Measurements from ENCODE around the gene RELL1.

RELL1 gene, protein sequence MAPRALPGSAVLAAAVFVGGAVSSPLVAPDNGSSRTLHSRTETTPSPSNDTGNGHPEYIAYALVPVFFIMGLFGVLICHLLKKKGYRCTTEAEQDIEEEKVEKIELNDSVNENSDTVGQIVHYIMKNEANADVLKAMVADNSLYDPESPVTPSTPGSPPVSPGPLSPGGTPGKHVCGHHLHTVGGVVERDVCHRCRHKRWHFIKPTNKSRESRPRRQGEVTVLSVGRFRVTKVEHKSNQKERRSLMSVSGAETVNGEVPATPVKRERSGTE

DNA sequence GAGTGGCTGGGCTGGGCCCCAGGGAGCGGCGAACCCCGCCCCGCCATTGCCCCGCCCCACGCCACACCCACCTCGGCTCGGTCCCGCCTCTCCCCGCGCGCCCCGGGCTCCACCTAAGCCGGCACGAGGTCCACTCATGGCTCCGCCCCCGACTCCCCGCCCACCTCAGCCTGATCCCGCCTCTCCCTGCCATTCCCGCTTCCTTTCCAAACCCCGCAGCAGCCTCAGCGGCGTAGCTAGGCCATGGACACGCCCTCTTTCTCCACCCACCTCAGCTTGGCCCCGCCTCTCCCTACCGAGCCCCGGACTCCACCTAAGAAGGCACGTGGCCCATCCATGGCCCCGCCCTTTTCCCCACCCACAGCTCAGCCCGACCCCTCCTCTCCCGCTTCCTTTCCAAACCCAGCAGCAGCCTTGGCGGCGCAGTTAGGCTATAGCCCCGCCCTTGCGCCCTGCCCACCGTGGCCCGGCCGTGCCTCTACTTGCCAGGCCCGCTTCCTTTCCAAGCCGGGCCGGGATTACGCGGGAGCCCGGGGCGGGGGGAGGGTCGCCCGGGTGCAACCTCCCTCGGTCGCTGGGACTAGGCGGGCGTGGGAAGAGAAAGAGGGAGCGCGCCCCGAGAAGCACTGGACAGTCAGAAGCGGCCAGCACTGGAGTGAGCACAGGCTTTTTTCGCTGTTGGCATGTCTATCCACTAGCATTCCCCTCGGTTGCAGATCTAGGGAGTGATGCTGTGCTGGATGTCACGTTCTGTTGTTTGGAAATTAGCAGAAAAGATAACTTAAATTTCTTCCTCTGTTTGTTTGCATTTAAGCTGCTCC, at the start of gene RELL1:
RELL1 (minus strand) TSS at position 4 of the 821 bp plus-strand sequence. CDS start 89 bp downstream, outside the sequence.
- DNase-seq (ENCODE audit: low read depth): peak; percentile 99

DNA sequence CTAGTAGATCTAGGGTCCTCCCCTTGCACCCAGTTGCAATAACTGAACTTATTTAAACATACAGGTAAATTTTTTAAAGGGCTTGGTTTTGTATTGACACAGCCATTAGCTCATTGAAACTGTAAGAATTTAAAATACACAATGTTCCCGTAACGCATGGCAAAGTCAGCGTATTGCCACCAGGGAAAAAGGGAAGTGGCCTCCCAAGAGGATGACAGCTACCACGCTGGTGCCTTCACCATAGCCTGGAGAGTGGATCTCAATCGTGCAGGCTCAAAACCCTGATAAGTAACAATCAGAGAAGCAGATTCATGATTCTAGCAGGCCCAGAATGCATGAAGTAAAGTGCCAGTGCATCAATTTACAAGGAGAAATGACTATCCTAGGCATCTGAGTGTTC, 49.4 kb upstream of the RELL1 start:
- DNase-seq (ENCODE audit: low read depth): no peak

DNA sequence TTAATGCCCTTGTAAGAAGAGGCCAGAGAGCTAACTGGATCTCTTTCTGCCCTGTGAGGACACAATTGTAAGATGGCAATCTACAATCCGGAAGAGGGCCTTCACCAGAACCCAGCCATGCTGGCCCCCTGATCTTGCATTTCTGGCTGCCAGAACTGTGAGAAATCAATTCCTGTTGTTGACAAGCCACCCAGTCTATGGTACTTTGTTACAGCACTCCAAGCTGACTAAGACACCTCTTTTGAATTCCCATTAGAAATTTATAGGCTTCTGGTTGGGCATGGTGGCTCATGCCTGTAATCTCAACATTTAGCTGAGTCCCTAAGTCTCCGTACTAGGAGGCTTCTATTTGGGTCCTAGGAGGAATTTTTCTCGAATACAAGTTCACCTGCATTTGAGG, 48.8 kb upstream of the RELL1 start:
- no peak for DNase-seq (ENCODE audit: low read depth)

DNA sequence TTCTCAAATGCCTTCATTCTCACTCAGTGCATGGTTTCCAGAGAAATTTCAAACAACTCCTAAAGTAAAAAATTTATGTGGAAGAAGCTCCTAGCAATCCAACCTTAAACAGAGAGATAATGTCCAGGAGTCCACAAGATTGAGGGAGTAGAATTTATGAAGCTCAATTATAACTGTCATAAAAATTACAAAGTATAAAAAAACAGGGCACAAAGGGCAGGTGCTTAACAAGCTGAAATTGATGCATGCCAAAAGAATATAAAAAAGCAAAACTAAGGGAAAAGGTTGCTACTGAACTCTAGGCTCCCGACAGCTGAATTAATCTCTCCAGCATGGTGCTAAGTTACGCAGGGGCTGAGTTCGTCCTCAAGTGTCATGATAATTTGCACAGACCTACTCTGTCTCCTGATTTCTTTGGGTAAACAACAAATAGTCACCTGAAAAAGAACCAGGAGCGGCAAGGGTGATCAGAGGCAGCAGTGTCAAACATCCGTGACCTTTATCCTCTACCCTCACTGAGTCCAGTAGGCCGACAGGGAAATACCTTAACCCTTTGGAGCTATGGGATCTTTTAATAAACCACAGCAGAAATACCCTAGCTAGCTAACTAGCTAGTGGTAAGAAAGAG, 47.2 kb upstream of the RELL1 start:
- DNase-seq (ENCODE audit: low read depth): no peak

DNA sequence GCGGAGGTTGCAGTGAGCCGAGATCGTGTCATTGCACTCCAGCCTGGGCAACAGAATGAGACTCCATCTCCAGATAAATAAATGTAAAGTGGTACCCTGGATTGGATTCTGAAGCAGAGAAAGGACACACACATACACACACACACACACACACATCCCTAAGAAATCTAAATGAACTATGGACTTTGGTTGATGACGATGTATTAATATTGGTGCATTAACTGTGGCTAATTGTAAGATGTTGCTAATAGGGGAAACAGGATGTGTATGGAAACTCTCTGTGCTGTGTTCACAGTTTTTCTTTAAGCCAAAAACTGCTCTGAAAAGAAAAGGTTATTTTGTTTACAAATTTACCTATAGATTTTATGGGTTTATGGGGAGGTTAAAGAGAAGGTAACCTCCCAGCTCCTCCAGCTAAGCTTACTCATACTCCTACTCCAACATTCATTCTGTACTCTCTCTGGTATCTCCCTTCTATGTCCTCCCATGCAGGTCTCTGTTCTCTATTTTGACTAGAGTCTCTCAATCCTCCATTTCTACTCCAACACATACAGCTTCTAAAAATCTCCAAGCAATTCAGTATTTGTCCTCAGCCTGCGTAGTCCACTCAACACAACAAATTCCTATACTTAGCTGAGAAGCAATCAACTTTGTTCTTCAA, 46.5 kb upstream of the RELL1 start:
- DNase-seq (ENCODE audit: low read depth): no peak

DNA sequence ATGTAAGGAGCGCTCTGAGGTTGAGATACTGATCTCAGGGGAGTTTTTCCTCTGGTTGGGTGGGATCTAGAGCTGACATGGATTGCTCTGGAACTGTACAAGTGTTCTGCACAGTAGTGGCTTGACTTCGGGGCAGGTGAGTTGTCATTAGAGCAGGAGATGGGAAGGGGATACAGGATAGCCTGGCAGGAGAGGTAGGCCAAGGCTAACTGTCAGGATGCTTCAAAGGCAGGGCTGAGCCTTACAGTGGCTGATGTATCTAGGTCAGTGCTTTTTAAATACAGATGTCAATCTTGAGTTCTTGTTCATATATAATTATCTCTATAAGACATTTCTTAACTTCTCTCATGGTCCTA, 43.5 kb upstream of the RELL1 start:
- no peak for DNase-seq (ENCODE audit: low read depth)

DNA sequence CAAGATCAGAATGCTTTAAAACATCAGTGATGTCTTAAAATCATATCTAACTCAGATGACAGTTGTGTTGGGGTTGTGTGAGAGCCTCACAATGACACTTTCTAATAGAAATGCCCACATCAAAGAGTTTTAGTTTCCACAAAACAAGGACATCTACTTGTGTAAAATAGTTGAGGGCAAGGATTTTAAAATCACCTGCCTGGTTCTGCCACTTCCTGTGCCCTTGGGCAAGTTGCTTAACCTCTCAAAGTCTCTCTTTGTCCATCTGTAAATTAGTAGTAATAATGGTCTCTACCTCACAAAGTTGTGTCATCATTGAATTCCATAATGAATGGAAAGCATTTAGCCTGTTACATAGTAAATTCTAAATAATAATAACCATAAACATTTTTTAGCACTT, 41.9 kb upstream of the RELL1 start:
- no peak for DNase-seq (ENCODE audit: low read depth)

DNA sequence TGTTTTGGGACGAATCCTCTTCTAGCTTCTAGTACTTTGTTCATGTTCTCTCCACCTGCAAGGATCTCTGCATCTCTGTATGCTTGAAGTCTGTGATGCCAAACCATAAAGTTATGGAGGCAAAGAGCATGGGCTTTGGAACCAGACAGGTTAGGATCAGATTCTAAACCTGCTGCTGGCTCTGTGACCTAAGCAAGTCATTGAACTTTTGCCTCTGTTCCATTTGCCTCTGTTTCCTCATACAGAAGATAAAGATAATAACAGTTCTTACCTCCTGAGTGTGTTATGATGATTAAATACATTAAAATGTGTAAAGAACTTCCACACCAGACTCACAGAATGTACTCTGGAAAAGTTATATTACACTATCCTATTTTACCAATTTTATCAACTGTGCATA, 41.5 kb upstream of the RELL1 start:
- no peak for DNase-seq (ENCODE audit: low read depth)

DNA sequence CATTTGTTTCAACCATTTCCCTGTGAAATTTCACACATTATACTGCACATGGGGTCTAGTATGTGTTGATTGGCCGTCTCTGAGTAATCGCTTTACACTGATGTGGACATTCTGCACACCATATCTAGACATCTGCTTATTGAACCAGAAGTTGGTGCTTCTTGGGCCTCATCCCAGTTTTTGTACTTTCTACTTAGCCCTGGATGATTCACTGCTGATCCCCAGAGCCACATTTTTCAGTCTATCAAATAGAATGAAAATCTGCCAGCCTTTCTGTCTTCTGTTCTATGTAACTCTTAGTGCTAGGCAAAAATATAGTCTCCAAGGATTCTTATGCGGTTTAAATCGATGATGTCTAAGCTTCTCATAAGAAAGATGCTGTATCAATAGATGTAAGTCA, 40.5 kb upstream of the RELL1 start:
- no peak for DNase-seq (ENCODE audit: low read depth)

DNA sequence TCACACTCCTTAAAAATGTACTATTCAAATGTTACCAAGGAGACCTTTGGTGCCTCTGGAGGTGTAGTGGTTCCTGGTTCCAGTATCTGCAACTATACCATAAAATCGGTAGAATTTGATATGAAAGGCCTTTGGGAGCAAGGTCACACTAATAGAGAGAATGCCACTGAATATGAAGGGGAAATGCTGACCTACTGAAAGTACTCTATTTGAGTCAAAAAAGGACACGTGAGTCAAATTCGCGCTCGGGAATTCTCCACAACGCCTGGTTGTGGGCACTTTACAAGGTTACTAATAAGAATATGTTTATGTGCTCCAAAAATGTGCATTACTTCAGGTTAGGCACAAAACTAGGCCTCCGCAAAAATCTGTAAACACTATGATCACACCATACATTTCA, 39.5 kb upstream of the RELL1 start:
- no peak for DNase-seq (ENCODE audit: low read depth)

DNA sequence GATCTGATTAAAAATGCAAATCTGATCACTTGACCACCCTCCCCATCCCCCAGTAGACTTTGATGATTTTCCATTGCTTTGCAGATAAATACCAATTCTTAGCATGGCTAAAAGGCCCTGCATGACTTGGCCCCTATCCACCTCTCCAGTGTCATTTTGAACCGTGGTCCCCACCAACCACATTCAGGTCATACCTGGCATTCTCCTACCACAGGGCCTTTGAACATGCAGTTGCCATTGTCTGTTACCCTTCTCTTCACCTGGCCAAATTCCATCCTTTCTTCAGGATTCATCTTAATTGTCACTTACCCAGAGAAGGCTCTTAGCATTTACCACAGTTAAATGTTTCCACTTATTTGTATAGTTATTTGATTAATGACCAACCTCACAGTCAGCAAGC, 36.9 kb upstream of the RELL1 start:
- DNase-seq (ENCODE audit: low read depth): no peak

DNA sequence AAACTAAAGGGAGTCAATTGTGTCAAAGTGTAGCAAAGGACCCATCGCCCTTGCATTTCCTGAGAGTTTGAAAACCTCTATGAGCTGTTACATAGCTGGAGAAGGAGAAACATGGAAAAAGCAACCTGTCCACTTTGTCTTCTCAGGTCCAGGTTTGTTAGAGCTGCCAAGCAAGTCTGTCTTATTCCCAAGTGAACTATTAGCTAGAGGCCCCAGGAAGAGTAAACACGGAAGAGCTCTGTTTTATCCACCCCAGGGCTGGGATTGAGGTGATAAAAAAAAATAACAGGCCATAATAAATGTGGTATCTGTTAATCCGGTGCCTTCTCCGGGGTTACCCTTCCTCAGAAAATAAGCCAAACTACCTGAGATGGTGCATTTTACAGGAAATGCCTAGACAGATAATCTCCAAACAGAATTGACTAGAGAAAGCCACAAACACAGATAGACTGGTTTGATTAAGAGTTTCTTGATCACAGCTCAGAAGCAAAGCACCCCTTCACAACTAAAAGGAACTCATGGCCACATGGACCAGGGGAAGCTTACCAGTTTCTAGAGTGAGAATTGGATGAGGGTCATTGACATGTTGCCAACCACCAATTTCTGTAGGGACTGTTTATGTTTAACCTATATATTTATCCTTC, 35.9 kb upstream of the RELL1 start:
- no peak for DNase-seq (ENCODE audit: low read depth)

DNA sequence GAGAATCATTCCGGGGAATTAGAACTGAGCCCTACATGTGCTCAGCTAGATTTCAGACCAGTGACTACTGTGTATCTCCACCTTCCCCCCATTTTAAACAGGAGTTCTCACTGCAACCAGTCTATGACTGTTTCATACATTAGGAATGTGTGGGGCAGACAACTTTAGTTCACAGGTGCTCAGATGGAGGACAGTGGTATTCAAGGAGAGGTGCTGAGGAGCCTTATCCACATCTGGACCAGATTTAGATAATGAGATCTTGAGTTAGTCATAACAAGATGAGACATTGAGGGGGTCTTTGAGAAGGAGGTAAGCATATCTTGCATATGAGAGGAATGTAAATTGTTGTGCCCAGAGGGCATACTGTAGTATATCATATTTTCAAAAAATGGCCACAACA, 32.8 kb upstream of the RELL1 start:
- no peak for DNase-seq (ENCODE audit: low read depth)

DNA sequence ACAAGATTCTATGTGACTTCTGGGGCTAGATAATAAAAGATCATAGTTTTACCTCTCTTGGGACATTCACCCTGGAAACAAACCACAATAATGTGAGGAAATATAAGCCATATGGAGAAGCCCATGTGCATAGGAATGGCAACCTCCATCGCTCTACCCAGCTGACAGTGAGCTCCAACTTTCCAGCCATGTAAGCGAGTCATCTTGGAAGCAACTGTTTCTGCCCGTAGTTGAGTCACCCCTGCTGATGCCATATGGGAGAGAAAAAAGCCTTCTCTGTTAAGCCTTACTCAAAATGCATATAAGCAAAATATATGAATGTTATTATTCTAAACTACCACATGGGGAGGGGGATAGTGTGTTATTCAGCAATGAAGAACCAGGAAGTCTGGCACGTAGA, 31.4 kb upstream of the RELL1 start:
- no peak for DNase-seq (ENCODE audit: low read depth)

DNA sequence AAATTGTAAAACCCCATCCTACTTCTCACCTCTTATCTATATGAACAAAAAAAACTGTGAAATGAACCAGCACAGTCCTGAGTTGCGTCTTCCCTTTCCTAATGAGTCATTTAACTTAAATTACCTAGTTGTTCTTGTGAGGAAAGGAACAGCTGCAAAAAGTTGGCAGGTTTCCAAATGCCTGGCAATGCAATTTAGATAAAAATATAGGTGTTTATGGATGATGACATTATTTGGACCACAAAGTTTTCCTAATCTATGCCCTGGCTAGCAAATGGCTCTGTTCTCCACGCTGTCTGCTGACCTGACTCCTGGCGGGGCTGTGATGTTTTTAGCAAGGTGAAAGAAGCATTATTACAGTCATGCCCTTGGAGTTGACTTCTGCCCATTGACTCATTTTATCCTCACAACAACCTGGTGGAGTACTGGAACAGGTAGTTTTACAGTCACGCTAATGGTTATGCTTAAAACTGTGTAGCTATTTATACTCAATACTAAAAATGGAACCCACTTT, 29.8 kb upstream of the RELL1 start:
- DNase-seq (ENCODE audit: low read depth): no peak

DNA sequence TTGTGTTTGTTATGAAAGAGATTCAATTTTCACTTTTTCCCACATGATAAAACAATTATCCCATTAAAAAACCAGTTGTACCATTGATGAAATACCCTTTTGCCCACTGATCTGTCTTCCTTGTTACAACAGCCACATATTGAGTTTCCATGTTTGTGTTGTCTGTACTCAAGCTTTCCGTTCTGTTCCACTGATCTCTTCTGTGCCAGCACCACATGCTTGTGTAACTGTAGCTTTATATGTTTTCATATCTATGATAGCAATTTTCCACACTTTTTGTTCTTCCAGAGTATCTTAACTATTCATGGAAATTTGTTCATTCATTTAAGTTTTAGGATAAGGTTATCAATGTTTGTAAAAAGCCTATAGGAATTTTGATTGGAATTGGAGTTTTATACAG, 24.3 kb upstream of the RELL1 start:
- DNase-seq (ENCODE audit: low read depth): no peak

DNA sequence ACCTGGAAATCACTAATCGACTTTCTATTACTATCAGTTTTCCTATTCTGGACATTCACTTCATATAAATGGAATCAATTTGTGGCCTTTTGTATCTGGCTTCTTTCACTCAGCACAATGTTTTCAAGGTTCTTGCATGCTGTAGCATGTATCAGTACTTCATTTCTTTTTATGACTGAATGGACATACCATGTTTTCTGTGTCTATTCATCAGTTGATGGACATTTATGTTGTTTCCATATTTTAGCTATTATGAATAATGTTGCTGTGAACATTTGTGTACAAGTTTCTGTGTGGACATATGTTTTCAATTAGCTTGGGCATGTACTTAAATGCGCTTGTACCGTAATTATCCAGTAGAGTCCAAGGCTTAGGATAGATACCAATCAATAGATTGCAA, 19.9 kb upstream of the RELL1 start:
- no peak for DNase-seq (ENCODE audit: low read depth)

DNA sequence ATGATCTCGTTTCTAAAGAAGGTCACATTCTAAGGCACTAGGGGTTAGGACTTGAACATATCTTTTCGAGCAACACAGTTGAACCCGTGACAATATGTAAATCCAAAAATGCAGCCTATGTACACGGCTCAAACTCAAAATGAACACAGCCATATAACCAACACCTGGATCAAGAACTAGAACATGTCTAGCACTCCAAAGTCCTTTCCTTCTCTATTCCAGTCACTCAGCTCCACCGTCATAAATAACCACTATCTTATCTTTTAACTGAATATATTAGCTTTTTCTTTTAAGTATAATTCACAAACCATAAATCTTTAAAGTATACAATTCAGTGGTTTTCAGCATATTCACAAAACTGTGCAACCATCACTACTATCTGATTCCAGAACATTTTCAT, 19.4 kb upstream of the RELL1 start:
- no peak for DNase-seq (ENCODE audit: low read depth)

DNA sequence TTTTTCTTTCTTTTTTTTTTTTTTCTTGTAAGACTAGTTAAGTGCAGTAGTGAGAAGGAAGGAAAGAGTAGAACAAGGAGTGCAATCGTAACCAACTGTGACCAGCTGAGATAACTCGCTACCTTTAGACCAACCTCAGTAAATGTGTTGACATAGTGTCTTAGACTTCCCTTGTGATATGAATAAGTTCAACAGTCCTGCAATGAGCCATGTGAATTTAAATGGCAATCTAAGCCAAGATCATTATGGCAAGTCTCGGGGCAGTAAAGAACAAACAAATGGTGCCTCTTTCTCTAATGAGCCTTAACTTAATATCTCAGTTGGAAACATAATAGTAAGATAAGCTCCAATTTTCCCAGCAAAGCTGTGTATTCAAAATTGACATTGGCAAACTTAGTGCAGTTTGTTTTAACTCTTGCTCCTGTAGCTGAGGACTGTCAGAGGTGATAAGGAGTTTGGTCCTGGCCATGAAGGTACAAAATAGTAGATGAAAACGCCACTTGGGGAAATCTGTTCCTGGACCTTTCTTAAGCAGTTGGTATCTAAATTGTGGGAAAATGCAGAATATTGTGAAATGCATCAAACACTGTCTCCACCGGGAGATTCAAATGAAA, 13.8 kb upstream of the RELL1 start:
- no peak for DNase-seq (ENCODE audit: low read depth)

DNA sequence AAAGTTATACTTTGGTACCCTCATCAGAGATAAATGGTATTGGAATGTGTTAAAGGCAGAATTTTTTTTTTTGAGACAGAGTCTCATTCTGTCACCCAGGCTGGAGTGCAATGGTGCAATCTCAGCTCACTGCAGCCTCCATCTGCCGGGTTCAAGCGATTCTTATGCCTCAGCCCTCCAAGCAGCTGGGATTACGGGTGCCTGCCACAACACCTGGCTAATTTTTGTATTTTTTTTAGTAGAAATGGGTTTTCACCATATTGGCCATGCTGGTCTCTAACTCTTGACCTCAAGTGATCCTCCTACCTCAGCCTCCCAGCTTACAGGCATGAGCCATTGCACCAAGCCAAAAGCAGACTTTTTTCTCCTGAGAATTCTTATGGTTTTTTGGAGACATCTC, 11.4 kb upstream of the RELL1 start:
- no peak for DNase-seq (ENCODE audit: low read depth)

DNA sequence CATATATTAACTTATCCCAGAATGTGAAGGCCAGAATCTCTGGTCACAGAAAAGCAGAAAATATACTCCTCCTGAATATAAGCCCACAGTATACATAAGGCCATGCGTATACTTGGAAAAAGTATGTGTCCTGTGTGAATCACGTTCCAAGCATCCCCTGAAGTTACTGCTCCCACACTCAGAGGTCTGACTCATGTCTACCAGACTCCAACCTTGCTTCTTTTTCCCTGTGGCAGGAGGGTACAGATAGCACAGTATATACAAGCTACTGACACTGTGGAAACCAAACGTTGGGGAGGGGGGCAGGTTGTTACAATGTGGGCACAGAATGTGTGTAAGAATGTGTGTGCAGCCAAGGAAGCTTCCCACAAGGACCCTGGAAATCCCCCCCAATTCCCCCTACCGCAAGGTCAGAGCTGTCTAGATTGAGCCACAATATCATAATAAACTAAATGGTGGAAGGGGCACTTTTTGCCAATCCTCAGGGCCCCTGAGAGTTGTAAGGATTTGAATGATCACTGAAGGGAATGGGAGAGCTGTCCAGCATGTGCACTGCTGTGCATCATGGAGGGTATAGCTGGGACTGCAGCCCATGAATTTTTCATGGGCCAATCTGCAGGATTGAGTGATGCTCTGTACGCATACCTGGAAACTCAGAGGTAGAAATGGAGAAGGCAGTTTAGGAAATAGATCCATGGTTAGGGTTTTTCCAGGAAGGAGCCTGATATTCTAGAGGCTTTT, 7.4 kb upstream of the RELL1 start:
- DNase-seq (ENCODE audit: low read depth): no peak

Measured in activated T-cell treated with anti-CD3 and anti-CD28 coated beads for 48 hours (primary cell).